Measurements from ENCODE around the gene TCTA. TPM values are rescaled to one million over a fixed set of nuclear protein-coding genes. Genes with fewer than 3 reads are reported as not detected.

Gene TCTA
- total RNA-seq, 4 donors from 2014 or later, result 12.0 to 25.8 (median 15.1) TPM

- DNase-seq (no peak), ATAC-seq (no peak)
- intact Hi-C loops (cut with DNase I; ENCODE audit: low total_unique reads) (no loop called here), in situ Hi-C loops (cut with MboI; ENCODE audit: low sequenced_read_pairs in 4 of 4) (no loop called here)
- Histone ChIP-seq H3K27ac (peak overlapping the region in 3 of 4 donors; percentile 3 to 94 (median 10)), H3K4me3 (no peak overlapping the region), H3K27me3 (no peaks in the 10 kb centered on the region), H3K4me1 (peaks cover 13 to 22% of the 10 kb centered on the region in 2 donors), H3K36me3 (peaks cover 0 to 14% of the 10 kb centered on the region in 2 donors), H3K9me3 (no peaks in the 10 kb centered on the region)
- TF ChIP-seq CTCF (IDR thresholded peaks at IDR 0.05 in 4 of 5, conservative IDR thresholded peaks at IDR 0.05 in 1 of 5), result no peak
- no peak for TF ChIP-seq POLR2A (IDR thresholded peaks at IDR 0.05)
Measured at GRCh38 chr3:49416867-49417266, 4.6 kb downstream of the TCTA start.

GRCh38 chr3:49417516-49418120, 5.4 kb downstream of the TCTA start:
- Histone ChIP-seq H3K36me3 (peaks cover 0 to 14% of the 10 kb centered on the region in 2 donors), H3K27me3 (no peaks in the 10 kb centered on the region), H3K9me3 (no peaks in the 10 kb centered on the region), H3K4me1 (peaks cover 12 to 22% of the 10 kb centered on the region in 2 donors), H3K27ac (peak overlapping the region in 1 of 4 donors; percentile 94), H3K4me3 (no peak overlapping the region)
- in situ Hi-C loops (cut with MboI; ENCODE audit: low sequenced_read_pairs in 4 of 4) (no loop called here), intact Hi-C loops (cut with DNase I; ENCODE audit: low total_unique reads) (no loop called here)
- DNase-seq (no peak), ATAC-seq (no peak)
- TF ChIP-seq POLR2A (IDR thresholded peaks at IDR 0.05), result no peak
- no peak for TF ChIP-seq CTCF (IDR thresholded peaks at IDR 0.05 in 4 of 5, conservative IDR thresholded peaks at IDR 0.05 in 1 of 5)

- TF ChIP-seq POLR2A (IDR thresholded peaks at IDR 0.05), result no peak
- TF ChIP-seq CTCF (IDR thresholded peaks at IDR 0.05 in 4 of 5, conservative IDR thresholded peaks at IDR 0.05 in 1 of 5), result no peak
- DNase-seq (no peak), ATAC-seq (no peak)
- H3K36me3 ChIP-seq, result peaks cover 0 to 30% of the 10 kb centered on the region in 2 donors
- intact Hi-C loops (cut with DNase I; ENCODE audit: low total_unique reads) (no loop called here), in situ Hi-C loops (cut with MboI; ENCODE audit: low sequenced_read_pairs in 4 of 4) (no loop called here)
- no peaks in the 10 kb centered on the region for H3K9me3 ChIP-seq
- H3K4me1 ChIP-seq, result no peaks in the 10 kb centered on the region
- H3K4me3 ChIP-seq, result no peak overlapping the region
- no peaks in the 10 kb centered on the region for H3K27me3 ChIP-seq
- H3K27ac ChIP-seq, result no peak overlapping the region
Measured at GRCh38 chr3:49421890-49422378, 9.7 kb downstream of the TCTA start.

GRCh38 chr3:49422379-49423248, 10.4 kb downstream of the TCTA start, which contains the start of gene AMT:
Gene AMT (minus strand): TSS chr3:49422473. CDS start chr3:49422450, 23 bp downstream.
- Histone ChIP-seq H3K9me3 (no peaks in the 10 kb centered on the region), H3K4me1 (no peaks in the 10 kb centered on the region), H3K27me3 (no peaks in the 10 kb centered on the region), H3K4me3 (no peak within 1 kb of the TSS), H3K27ac (peak within 1 kb of the TSS in 1 of 4 donors; percentile 48), H3K36me3 (peaks cover 0 to 30% of the 10 kb centered on the region in 2 donors)
- ATAC-seq (no peak), DNase-seq (no peak)
- intact Hi-C loops (cut with DNase I; ENCODE audit: low total_unique reads), result no loop called here
- in situ Hi-C loops (cut with MboI; ENCODE audit: low sequenced_read_pairs in 4 of 4), result no loop called here
- TF ChIP-seq POLR2A (IDR thresholded peaks at IDR 0.05), result no peak
- no peak for TF ChIP-seq CTCF (IDR thresholded peaks at IDR 0.05 in 4 of 5, conservative IDR thresholded peaks at IDR 0.05 in 1 of 5)

Data from gastrocnemius medialis (tissue), 4 donors.